ENCODE results near the gene MIP.

Gene MIP

DNA sequence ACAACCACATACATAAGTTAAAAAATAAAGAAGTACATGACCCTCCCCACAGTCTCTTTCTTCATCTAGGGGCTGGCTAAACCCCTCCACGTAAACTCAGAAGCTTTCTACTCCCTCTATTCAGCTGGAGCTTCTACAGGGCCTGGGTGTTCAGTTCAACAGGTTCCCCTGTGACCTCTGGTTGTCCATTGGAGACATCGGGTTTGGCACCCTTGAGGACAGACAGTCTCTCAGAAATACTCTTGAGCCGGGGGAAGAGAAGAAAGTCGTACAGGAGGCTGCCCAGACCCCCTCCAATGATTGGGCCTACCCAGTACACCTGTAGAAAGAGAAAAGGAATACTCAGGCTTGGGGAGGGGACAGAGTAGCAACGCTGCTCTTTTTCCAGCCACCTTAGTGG, 3.3 kb downstream of the MIP start:
- ATAC-seq: no peak
- TF ChIP-seq ZNF565 (CRISPR knock-in tag; conservative IDR thresholded peaks at IDR 0.05; ENCODE audit: low read depth) (no peak), ARNTL (CRISPR knock-in tag; IDR thresholded peaks at IDR 0.05; ENCODE audit: borderline replicate concordance, low read depth) (no peak), OSR1 (CRISPR knock-in tag; IDR thresholded peaks at IDR 0.05) (no peak), TOX (CRISPR knock-in tag; IDR thresholded peaks at IDR 0.05; ENCODE audit: borderline replicate concordance) (no peak), ZFP30 (CRISPR knock-in tag; IDR thresholded peaks at IDR 0.05) (no peak), ZNF8 (CRISPR knock-in tag; IDR thresholded peaks at IDR 0.05) (no peak), ESRRG (CRISPR knock-in tag; IDR thresholded peaks at IDR 0.05) (no peak), RARB (CRISPR knock-in tag; IDR thresholded peaks at IDR 0.05) (no peak), BACH2 (CRISPR knock-in tag; IDR thresholded peaks at IDR 0.05; ENCODE audit: borderline replicate concordance) (no peak)
- TF ChIP-seq, protein P1, sequence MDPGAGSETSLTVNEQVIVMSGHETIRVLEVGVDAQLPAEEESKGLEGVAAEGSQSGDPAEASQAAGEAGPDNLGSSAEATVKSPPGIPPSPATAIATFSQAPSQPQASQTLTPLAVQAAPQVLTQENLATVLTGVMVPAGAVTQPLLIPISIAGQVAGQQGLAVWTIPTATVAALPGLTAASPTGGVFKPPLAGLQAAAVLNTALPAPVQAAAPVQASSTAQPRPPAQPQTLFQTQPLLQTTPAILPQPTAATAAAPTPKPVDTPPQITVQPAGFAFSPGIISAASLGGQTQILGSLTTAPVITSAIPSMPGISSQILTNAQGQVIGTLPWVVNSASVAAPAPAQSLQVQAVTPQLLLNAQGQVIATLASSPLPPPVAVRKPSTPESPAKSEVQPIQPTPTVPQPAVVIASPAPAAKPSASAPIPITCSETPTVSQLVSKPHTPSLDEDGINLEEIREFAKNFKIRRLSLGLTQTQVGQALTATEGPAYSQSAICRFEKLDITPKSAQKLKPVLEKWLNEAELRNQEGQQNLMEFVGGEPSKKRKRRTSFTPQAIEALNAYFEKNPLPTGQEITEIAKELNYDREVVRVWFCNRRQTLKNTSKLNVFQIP (CRISPR knock-in tag; IDR thresholded peaks at IDR 0.05; ENCODE audit: borderline replicate concordance, low read depth): no peak
- TF ChIP-seq, protein P2, sequence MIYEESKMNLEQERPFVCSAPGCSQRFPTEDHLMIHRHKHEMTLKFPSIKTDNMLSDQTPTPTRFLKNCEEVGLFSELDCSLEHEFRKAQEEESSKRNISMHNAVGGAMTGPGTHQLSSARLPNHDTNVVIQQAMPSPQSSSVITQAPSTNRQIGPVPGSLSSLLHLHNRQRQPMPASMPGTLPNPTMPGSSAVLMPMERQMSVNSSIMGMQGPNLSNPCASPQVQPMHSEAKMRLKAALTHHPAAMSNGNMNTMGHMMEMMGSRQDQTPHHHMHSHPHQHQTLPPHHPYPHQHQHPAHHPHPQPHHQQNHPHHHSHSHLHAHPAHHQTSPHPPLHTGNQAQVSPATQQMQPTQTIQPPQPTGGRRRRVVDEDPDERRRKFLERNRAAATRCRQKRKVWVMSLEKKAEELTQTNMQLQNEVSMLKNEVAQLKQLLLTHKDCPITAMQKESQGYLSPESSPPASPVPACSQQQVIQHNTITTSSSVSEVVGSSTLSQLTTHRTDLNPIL (CRISPR knock-in tag; IDR thresholded peaks at IDR 0.05; ENCODE audit: low read depth): no peak
- TF ChIP-seq, protein P3, sequence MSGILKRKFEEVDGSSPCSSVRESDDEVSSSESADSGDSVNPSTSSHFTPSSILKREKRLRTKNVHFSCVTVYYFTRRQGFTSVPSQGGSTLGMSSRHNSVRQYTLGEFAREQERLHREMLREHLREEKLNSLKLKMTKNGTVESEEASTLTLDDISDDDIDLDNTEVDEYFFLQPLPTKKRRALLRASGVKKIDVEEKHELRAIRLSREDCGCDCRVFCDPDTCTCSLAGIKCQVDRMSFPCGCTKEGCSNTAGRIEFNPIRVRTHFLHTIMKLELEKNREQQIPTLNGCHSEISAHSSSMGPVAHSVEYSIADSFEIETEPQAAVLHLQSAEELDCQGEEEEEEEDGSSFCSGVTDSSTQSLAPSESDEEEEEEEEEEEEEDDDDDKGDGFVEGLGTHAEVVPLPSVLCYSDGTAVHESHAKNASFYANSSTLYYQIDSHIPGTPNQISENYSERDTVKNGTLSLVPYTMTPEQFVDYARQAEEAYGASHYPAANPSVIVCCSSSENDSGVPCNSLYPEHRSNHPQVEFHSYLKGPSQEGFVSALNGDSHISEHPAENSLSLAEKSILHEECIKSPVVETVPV (CRISPR knock-in tag; IDR thresholded peaks at IDR 0.05): no peak

DNA sequence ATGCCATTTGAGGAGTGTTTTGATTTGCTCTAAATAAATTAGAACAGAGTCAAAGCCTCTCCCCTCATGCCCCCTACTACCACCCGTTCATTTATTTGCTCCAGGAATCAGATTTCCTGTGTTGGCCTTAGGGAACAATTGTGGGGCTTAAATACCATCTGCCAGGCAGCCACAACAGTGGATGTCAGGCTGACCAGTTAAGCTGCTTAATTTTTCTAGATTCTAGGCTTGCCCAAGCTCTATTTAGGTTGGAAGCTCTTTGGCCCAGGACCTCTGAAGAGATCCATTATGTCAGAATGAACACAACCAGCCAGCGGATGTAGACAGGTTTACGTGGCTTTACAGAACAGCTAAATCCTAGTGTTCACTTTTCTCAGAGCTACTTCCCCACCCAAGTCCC, 4.2 kb downstream of the MIP start:
- no peak for ATAC-seq
- no peak for TF ChIP-seq ZNF70 (CRISPR knock-in tag; IDR thresholded peaks at IDR 0.05)
- TF ChIP-seq ZC3H10 (CRISPR knock-in tag; IDR thresholded peaks at IDR 0.05): no peak
- TF ChIP-seq, protein P2 (CRISPR knock-in tag; IDR thresholded peaks at IDR 0.05; ENCODE audit: low read depth): no peak
- TF ChIP-seq, protein P4, sequence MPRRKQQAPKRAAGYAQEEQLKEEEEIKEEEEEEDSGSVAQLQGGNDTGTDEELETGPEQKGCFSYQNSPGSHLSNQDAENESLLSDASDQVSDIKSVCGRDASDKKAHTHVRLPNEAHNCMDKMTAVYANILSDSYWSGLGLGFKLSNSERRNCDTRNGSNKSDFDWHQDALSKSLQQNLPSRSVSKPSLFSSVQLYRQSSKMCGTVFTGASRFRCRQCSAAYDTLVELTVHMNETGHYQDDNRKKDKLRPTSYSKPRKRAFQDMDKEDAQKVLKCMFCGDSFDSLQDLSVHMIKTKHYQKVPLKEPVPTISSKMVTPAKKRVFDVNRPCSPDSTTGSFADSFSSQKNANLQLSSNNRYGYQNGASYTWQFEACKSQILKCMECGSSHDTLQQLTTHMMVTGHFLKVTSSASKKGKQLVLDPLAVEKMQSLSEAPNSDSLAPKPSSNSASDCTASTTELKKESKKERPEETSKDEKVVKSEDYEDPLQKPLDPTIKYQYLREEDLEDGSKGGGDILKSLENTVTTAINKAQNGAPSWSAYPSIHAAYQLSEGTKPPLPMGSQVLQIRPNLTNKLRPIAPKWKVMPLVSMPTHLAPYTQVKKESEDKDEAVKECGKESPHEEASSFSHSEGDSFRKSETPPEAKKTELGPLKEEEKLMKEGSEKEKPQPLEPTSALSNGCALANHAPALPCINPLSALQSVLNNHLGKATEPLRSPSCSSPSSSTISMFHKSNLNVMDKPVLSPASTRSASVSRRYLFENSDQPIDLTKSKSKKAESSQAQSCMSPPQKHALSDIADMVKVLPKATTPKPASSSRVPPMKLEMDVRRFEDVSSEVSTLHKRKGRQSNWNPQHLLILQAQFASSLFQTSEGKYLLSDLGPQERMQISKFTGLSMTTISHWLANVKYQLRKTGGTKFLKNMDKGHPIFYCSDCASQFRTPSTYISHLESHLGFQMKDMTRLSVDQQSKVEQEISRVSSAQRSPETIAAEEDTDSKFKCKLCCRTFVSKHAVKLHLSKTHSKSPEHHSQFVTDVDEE (CRISPR knock-in tag; IDR thresholded peaks at IDR 0.05): no peak
- TF ChIP-seq, protein P3 (CRISPR knock-in tag; IDR thresholded peaks at IDR 0.05): no peak
- no peak for TF ChIP-seq ZFP30 (CRISPR knock-in tag; IDR thresholded peaks at IDR 0.05)
- no peak for TF ChIP-seq SNAI2 (CRISPR knock-in tag; IDR thresholded peaks at IDR 0.05)
- TF ChIP-seq BACH2 (CRISPR knock-in tag; IDR thresholded peaks at IDR 0.05; ENCODE audit: borderline replicate concordance): no peak
- no peak for TF ChIP-seq ZNF565 (CRISPR knock-in tag; conservative IDR thresholded peaks at IDR 0.05; ENCODE audit: low read depth)
- no peak for TF ChIP-seq CSDC2 (CRISPR knock-in tag; IDR thresholded peaks at IDR 0.05)
- no peak for TF ChIP-seq RARB (CRISPR knock-in tag; IDR thresholded peaks at IDR 0.05)
- no peak for TF ChIP-seq ZNF8 (CRISPR knock-in tag; IDR thresholded peaks at IDR 0.05)
- TF ChIP-seq OSR1 (CRISPR knock-in tag; IDR thresholded peaks at IDR 0.05): no peak
- TF ChIP-seq ISL1 (CRISPR knock-in tag; IDR thresholded peaks at IDR 0.05): no peak
- TF ChIP-seq, protein P1 (CRISPR knock-in tag; IDR thresholded peaks at IDR 0.05; ENCODE audit: borderline replicate concordance, low read depth): no peak
- TF ChIP-seq GLIS3 (CRISPR knock-in tag; IDR thresholded peaks at IDR 0.05): no peak
- TF ChIP-seq ARNTL (CRISPR knock-in tag; IDR thresholded peaks at IDR 0.05; ENCODE audit: borderline replicate concordance, low read depth): no peak
- TF ChIP-seq, protein P5, sequence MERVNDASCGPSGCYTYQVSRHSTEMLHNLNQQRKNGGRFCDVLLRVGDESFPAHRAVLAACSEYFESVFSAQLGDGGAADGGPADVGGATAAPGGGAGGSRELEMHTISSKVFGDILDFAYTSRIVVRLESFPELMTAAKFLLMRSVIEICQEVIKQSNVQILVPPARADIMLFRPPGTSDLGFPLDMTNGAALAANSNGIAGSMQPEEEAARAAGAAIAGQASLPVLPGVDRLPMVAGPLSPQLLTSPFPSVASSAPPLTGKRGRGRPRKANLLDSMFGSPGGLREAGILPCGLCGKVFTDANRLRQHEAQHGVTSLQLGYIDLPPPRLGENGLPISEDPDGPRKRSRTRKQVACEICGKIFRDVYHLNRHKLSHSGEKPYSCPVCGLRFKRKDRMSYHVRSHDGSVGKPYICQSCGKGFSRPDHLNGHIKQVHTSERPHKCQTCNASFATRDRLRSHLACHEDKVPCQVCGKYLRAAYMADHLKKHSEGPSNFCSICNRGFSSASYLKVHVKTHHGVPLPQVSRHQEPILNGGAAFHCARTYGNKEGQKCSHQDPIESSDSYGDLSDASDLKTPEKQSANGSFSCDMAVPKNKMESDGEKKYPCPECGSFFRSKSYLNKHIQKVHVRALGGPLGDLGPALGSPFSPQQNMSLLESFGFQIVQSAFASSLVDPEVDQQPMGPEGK (CRISPR knock-in tag; IDR thresholded peaks at IDR 0.05; ENCODE audit: borderline replicate concordance): no peak
- no peak for TF ChIP-seq TCF4 (CRISPR knock-in tag; IDR thresholded peaks at IDR 0.05; ENCODE audit: borderline replicate concordance)
- TF ChIP-seq ESRRG (CRISPR knock-in tag; IDR thresholded peaks at IDR 0.05): no peak

Measured in SK-N-SH treated with all-trans-retinoic acid at 6 μM for 48 hours (cell line).